GM19397 (cell line): ENCODE results near the gene TSPAN17.
"Not testable (repeated sequence)": the region's sequence is repeated elsewhere in the genome, so short reads cannot be mapped to it uniquely, and the experiment has no call there.

Source experiments
- ATAC-seq: cut with Tn5 transposase; IDR thresholded peaks from one replicate; pipeline ENCODE4 v1.9.1; 2021; ENCODE audit warnings: mild to moderate bottlenecking, moderate library complexity; ENCODE audit not compliant: unreplicated experiment

TSPAN17 gene

GRCh38 chr5:176647030-176647842 is at the start of gene TSPAN17:
TSPAN17 (plus strand) TSS chr5:176647484; CDS start chr5:176647616, 132 bp downstream.
- peak; percentile 94 for ATAC-seq

GRCh38 chr5:176599749-176600430 is 47.4 kb upstream of the TSPAN17 start:
- ATAC-seq = not testable (repeated sequence)

GRCh38 chr5:176601901-176602482 is 45.3 kb upstream of the TSPAN17 start:
- ATAC-seq = no peak

- no peak for ATAC-seq
Observed at GRCh38 chr5:176603091-176603490, 44.2 kb upstream of the TSPAN17 start.

GRCh38 chr5:176606032-176606431 is 41.3 kb upstream of the TSPAN17 start:
- no peak for ATAC-seq

GRCh38 chr5:176606875-176607274 is 40.4 kb upstream of the TSPAN17 start:
- ATAC-seq = no peak

GRCh38 chr5:176608142-176608705 is 39.1 kb upstream of the TSPAN17 start:
- ATAC-seq = no peak

GRCh38 chr5:176608937-176609723 is 38.2 kb upstream of the TSPAN17 start:
- ATAC-seq = peak; percentile 2

GRCh38 chr5:176609724-176610434 is 37.4 kb upstream of the TSPAN17 start, which contains the start of gene GPRIN1:
GPRIN1 (minus strand) TSS chr5:176610156; CDS start chr5:176599834, 10,322 bp downstream.
- ATAC-seq = peak; percentile 88

GRCh38 chr5:176610435-176610773 is 36.9 kb upstream of the TSPAN17 start:
- no peak for ATAC-seq

GRCh38 chr5:176611435-176611834 is 35.8 kb upstream of the TSPAN17 start:
- no peak for ATAC-seq

- ATAC-seq = no peak
Observed at GRCh38 chr5:176612008-176612407, 35.3 kb upstream of the TSPAN17 start.

- ATAC-seq = no peak
Observed at GRCh38 chr5:176612855-176613254, 34.4 kb upstream of the TSPAN17 start.

GRCh38 chr5:176614805-176615478 is 32.3 kb upstream of the TSPAN17 start:
- no peak for ATAC-seq

- ATAC-seq = no peak
Observed at GRCh38 chr5:176616511-176616910, 30.8 kb upstream of the TSPAN17 start.

GRCh38 chr5:176618783-176619182 is 28.5 kb upstream of the TSPAN17 start:
- no peak for ATAC-seq

- ATAC-seq = no peak
Observed at GRCh38 chr5:176619203-176619568, 28.1 kb upstream of the TSPAN17 start.

GRCh38 chr5:176619569-176620332 is 27.5 kb upstream of the TSPAN17 start:
- ATAC-seq = no peak
